ENCODE results near the gene ZNF747.

DNA sequence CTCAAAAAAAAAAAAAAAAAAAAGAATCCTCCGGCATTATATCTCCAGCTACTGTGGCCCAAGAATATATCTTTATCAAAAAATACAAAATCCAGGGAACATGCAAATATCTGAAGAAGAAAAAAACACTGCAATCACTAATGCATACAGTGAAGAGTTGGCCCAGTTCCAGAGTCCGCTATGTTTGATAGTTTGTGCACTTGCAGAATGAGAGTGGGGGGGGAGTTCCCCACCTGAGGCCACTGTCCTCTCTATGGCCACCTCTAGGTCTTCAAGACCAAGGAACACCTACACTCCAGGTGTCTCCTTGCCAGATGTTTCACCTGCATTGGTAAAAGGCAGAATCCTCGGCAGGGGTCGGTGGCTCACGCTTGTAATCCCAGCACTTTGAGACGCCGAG, 46.8 kb upstream of the ZNF747 start:
- TF ChIP-seq POLR2AphosphoS5 (IDR thresholded peaks at IDR 0.05; ENCODE audit: insufficient read depth in 1 of 2, low read depth in 1 of 2) (no peak), POLR2A (IDR thresholded peaks at IDR 0.05) (no peak)
- TF ChIP-seq, protein P1, sequence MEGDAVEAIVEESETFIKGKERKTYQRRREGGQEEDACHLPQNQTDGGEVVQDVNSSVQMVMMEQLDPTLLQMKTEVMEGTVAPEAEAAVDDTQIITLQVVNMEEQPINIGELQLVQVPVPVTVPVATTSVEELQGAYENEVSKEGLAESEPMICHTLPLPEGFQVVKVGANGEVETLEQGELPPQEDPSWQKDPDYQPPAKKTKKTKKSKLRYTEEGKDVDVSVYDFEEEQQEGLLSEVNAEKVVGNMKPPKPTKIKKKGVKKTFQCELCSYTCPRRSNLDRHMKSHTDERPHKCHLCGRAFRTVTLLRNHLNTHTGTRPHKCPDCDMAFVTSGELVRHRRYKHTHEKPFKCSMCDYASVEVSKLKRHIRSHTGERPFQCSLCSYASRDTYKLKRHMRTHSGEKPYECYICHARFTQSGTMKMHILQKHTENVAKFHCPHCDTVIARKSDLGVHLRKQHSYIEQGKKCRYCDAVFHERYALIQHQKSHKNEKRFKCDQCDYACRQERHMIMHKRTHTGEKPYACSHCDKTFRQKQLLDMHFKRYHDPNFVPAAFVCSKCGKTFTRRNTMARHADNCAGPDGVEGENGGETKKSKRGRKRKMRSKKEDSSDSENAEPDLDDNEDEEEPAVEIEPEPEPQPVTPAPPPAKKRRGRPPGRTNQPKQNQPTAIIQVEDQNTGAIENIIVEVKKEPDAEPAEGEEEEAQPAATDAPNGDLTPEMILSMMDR (IDR thresholded peaks at IDR 0.05): no peak

Data from vagina (tissue), 2 donors.